SK-N-SH (cell line): ENCODE results near the gene TRANK1. TPM values are rescaled to one million over a fixed set of nuclear protein-coding genes. Genes with fewer than 3 reads are reported as not detected.

Source experiments
- CTCF ChIA-PET: fragments of 300-600, 350-600 bp; formaldehyde crosslinking; extraction: SDS; loops from one replicate; lab custom pipeline; 2021; lab: Yijun Ruan, JAX
- POLR2A ChIA-PET: fragments of 350-600 bp; sonication (Branson Sonifier 250); formaldehyde crosslinking; extraction: SDS; loops from one replicate; lab custom pipeline; 2020; ENCODE audit warnings: antibody characterized with exemption, inconsistent platforms; lab: Yijun Ruan, JAX
- DNase-seq: peaks from one replicate; pipeline ENCODE4 v3.0.0; 2012
- H2AFZ ChIP-seq: fragments of 200-600 bp; sonication (generic); 2 replicates; pipeline ENCODE4 v1.8.1; 2016; ENCODE audit warnings: antibody characterized with exemption, mild to moderate bottlenecking, low read depth
- H3F3A ChIP-seq: fragments of 200-600 bp; sonication (generic); replicated peaks from 2 replicates; pipeline ENCODE3; 2016; ENCODE audit warnings: antibody characterized with exemption, mild to moderate bottlenecking; ENCODE audit not compliant: insufficient read depth
- H3K27ac ChIP-seq, 2 experiments: fragments of 200-500 bp in 1 of 2; fragments of 200-600 bp in 1 of 2; sonication (Bioruptor generic) in 1 of 2; sonication (generic), shearing (Covaris generic) in 1 of 2; 2 replicates each; pipeline versions ENCODE4 v1.5.1 to v1.6.1; 2014 to 2016; ENCODE audit warnings: low read depth in 2 of 2, inconsistent platforms in 1 of 2, low read length in 1 of 2, mild to moderate bottlenecking in 1 of 2, mixed read lengths in 1 of 2
- H3K27me3 ChIP-seq: fragments of 200-600 bp; sonication (generic), shearing (Covaris generic); 2 replicates; pipeline ENCODE4 v1.6.1; 2016; ENCODE audit warnings: mixed run types; ENCODE audit not compliant: insufficient read depth
- H3K36me3 ChIP-seq, 2 experiments: fragments of 200-500 bp in 1 of 2; fragments of 200-600 bp in 1 of 2; sonication (Bioruptor generic) in 1 of 2; sonication (generic) in 1 of 2; replicated peaks in 1 of 2; 2 replicates each; pipeline versions ENCODE3 to v1.5.1; 2014 to 2016; ENCODE audit warnings: low read length in 1 of 2, mild to moderate bottlenecking in 1 of 2; ENCODE audit not compliant: insufficient read depth in 2 of 2, control insufficient read depth in 1 of 2
- H3K4me1 ChIP-seq, 2 experiments: fragments of 200-500 bp in 1 of 2; fragments of 200-600 bp in 1 of 2; sonication (Bioruptor generic) in 1 of 2; sonication (generic), shearing (Covaris generic) in 1 of 2; 2 replicates each; pipeline versions ENCODE4 v1.5.1 to v1.6.1; 2014 to 2016; ENCODE audit warnings: low read depth in 1 of 2, low read length in 1 of 2, mixed run types in 1 of 2; ENCODE audit not compliant: insufficient read depth in 2 of 2, control insufficient read depth in 1 of 2
- H3K4me2 ChIP-seq: fragments of 200-600 bp; sonication (generic), shearing (Covaris generic); 2 replicates; pipeline ENCODE4 v1.6.1; 2017; ENCODE audit warnings: mixed run types
- H3K4me3 ChIP-seq, 2 experiments: fragments of 200-500 bp in 1 of 2; fragments of 200-600 bp in 1 of 2; sonication (Bioruptor generic) in 1 of 2; sonication (generic), shearing (Covaris generic) in 1 of 2; 2 replicates each; pipeline versions ENCODE4 v1.5.1 to v1.8.1; 2014 to 2016; ENCODE audit warnings: low read depth in 2 of 2, inconsistent platforms in 1 of 2, low read length in 1 of 2, mild to moderate bottlenecking in 1 of 2, mixed read lengths in 1 of 2, moderate library complexity in 1 of 2
- H3K79me2 ChIP-seq: fragments of 200-600 bp; sonication (generic); 2 replicates; pipeline ENCODE4 v1.8.1; 2017; ENCODE audit warnings: mild to moderate bottlenecking; ENCODE audit not compliant: insufficient read depth
- H3K9ac ChIP-seq: fragments of 200-600 bp; sonication (generic); 2 replicates; pipeline ENCODE4 v1.6.1; 2017; ENCODE audit warnings: mixed run types
- H3K9me2 ChIP-seq: fragments of 200-600 bp; sonication (generic); 2 replicates; pipeline ENCODE4 v1.6.1; 2017; ENCODE audit warnings: mixed run types
- H3K9me3 ChIP-seq: fragments of 200-600 bp; sonication (generic); 2 replicates; pipeline ENCODE4 v1.6.1; 2017; ENCODE audit warnings: mixed run types, mild to moderate bottlenecking, moderate library complexity
- H4K20me1 ChIP-seq: fragments of 200-600 bp; sonication (generic); 2 replicates; pipeline ENCODE4 v1.6.1; 2017; ENCODE audit warnings: mild to moderate bottlenecking, mixed run types; ENCODE audit not compliant: insufficient read depth
- ELF1 ChIP-seq: IDR thresholded peaks from 2 replicates; pipeline ENCODE4 v1.4.0; 2012
- EP300 ChIP-seq, 2 experiments: IDR thresholded peaks; 2 replicates each; pipeline versions ENCODE4 v1.4.0 to v1.6.1; 2012; ENCODE audit warnings: borderline replicate concordance in 1 of 2, low read depth in 1 of 2, low read length in 1 of 2
- EZH2phosphoT487 ChIP-seq: fragments of 200-600 bp; sonication (generic); IDR thresholded peaks from 2 replicates; pipeline ENCODE4 v1.6.1; 2017; ENCODE audit warnings: low read depth, mixed run types, mild to moderate bottlenecking, antibody characterized with exemption, moderate library complexity, borderline replicate concordance
- FOXJ3 ChIP-seq: sonication (generic); formaldehyde crosslinking; IDR thresholded peaks from 2 replicates; pipeline ENCODE4 v1.5.1; 2020; ENCODE audit warnings: mild to moderate bottlenecking, missing genetic modification reagents
- GATA2 ChIP-seq: sonication (generic); formaldehyde crosslinking; IDR thresholded peaks from 2 replicates; pipeline ENCODE4 v1.5.0; 2020; ENCODE audit warnings: mild to moderate bottlenecking, missing genetic modification reagents
- JUND ChIP-seq: IDR thresholded peaks from 2 replicates; pipeline ENCODE4 v1.4.0; 2012
- RCOR1 ChIP-seq: fragments of 150-350 bp; IDR thresholded peaks from 2 replicates; pipeline ENCODE4 v1.6.1; 2017; ENCODE audit warnings: antibody characterized with exemption, low read length
- SMC3 ChIP-seq: IDR thresholded peaks from 2 replicates; pipeline ENCODE4 v1.6.1; 2012; ENCODE audit warnings: low read depth, low read length, improper control_type of control experiment
- TAF1 ChIP-seq: IDR thresholded peaks from 2 replicates; pipeline ENCODE4 v1.6.1; 2012; ENCODE audit warnings: low read depth, mild to moderate bottlenecking, low read length, moderate library complexity, borderline replicate concordance
- TCF12 ChIP-seq: IDR thresholded peaks from 2 replicates; pipeline ENCODE4 v1.4.0; 2012
- TEAD4 ChIP-seq: IDR thresholded peaks from 2 replicates; pipeline ENCODE4 v1.4.0; 2012; ENCODE audit warnings: mild to moderate bottlenecking, borderline replicate concordance; ENCODE audit not compliant: insufficient read depth
- WGBS: methylation state at CpG from one replicate; pipeline ENCODE4 v1.1.6; 2017; ENCODE audit warnings: low lambda C conversion rate; 5-methylcytosine and 5-hydroxymethylcytosine counted together
- polyA plus RNA-seq, 3 experiments: library from polyadenylated mRNA; depleted of rRNA; stranded (reverse); fragments of >200 nt; gene quantifications; 2 replicates each; pipeline ENCODE4 v1.2.3, GENCODE V29; 2012
- TF ChIP-seq, protein P1 (sequence below): IDR thresholded peaks from 2 replicates; pipeline ENCODE4; 2012
- TF ChIP-seq, protein P2 (sequence below): IDR thresholded peaks from 2 replicates; pipeline ENCODE4 v1.4.0; 2012; ENCODE audit warnings: low read depth, borderline replicate concordance
- TF ChIP-seq, protein P3 (sequence below): fragments of 150-350 bp; IDR thresholded peaks from 2 replicates; pipeline ENCODE4 v1.6.1; 2017; ENCODE audit warnings: antibody characterized with exemption, low read length, low read depth, borderline replicate concordance

TRANK1 gene
- polyA plus RNA-seq, 1 of the 3 experiments (the other 2 are of a cell fraction), result 0.16 TPM

DNA sequence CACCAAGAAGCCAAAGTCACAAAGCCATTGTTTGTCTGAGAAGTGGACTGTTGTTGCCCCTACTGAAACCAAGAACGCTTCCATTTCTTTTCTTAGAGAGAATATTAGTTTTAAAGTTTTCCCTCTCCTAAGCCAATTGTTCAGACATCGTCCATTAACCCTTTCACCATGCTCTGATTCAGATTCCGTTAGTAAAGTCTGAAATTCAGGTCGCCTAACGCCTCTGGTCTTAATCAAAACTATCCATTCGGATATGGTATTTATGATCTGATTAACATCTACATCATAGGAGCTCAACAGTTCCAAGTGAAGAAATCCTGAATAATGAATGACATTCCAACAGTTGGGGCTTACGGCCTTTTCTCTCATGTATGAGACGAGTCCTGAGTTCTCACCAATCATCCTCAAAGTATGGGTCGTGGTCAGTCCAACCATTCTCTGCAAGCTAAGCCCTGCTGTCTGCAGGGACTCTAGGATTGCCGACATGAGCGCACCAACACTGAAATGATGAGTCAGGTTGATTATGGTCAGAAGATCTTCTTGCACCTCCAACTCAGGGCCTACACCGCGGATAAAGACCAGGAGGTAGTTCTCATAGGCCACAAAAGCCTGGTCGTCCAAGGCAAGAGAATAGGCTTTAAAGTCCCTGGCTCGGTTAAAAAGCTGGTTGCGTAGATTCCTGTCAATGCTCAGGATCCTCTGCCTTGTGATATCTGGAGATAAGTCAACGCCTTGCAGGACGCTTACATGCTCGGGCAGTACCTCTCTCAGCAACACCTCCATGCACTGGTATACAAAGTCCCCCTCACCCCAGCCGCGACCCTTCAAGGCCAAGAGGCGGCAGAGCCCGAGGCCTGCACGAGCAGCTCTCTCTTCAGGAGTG, 47.3 kb upstream of the TRANK1 start (continued):
- TF ChIP-seq, protein P1, sequence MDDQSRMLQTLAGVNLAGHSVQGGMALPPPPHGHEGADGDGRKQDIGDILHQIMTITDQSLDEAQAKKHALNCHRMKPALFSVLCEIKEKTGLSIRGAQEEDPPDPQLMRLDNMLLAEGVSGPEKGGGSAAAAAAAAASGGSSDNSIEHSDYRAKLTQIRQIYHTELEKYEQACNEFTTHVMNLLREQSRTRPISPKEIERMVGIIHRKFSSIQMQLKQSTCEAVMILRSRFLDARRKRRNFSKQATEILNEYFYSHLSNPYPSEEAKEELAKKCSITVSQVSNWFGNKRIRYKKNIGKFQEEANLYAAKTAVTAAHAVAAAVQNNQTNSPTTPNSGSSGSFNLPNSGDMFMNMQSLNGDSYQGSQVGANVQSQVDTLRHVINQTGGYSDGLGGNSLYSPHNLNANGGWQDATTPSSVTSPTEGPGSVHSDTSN, result no peak
- TF ChIP-seq GATA2 (CRISPR knock-in tag), result no peak
- no peak for TF ChIP-seq TCF12
- TF ChIP-seq ELF1, result no peak
- TF ChIP-seq TAF1, result no peak
- TF ChIP-seq, all 33 proteins: peak for 0

DNA sequence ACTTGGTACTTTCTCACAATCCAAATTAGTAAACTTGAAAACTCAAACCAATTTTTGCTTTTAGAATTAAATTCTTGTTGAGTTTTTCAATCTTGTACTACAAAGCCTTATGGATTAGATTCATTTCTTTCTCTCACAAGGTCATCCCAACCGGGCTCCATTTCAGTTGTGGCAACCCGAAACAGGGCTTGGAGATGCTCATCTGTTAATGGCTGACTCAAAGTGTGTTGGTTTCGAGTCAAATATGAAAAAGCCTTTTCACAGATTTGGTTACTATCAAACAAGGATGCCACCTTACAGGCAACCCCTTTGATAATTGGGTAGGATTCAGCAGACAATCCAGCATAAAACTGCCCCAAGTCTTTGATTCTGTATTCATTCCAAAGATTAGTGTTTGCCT, 46.3 kb upstream of the TRANK1 start:
- H3K9me2 ChIP-seq, result no peaks in the 10 kb centered on the region
- H3K9ac ChIP-seq, result peak overlapping the region; percentile 91; the same call in 1 of the 2 replicates
- ChIA-PET POLR2A (no interaction called here), CTCF (interaction anchor here (0.7 to 4.1 kb wide), 5 partner anchors 11 to 222 kb away, joined by 3 to 37 read pairs (median 4); no protein-coding TSS in a partner anchor)
- H3K27ac ChIP-seq, result no peak overlapping the region; a peak in 1 of 4 replicates
- TF ChIP-seq SMC3, result no peak
- TF ChIP-seq RCOR1, result no peak
- TF ChIP-seq, protein P2, sequence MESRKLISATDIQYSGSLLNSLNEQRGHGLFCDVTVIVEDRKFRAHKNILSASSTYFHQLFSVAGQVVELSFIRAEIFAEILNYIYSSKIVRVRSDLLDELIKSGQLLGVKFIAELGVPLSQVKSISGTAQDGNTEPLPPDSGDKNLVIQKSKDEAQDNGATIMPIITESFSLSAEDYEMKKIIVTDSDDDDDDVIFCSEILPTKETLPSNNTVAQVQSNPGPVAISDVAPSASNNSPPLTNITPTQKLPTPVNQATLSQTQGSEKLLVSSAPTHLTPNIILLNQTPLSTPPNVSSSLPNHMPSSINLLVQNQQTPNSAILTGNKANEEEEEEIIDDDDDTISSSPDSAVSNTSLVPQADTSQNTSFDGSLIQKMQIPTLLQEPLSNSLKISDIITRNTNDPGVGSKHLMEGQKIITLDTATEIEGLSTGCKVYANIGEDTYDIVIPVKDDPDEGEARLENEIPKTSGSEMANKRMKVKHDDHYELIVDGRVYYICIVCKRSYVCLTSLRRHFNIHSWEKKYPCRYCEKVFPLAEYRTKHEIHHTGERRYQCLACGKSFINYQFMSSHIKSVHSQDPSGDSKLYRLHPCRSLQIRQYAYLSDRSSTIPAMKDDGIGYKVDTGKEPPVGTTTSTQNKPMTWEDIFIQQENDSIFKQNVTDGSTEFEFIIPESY, result no peak
- TF ChIP-seq EP300 (IDR thresholded peaks at IDR 0.05; ENCODE audit: borderline replicate concordance in 1 of 2, low read depth in 1 of 2, low read length in 1 of 2), result no peak
- no peak for TF ChIP-seq TEAD4
- TF ChIP-seq JUND, result no peak
- no peak for TF ChIP-seq EZH2phosphoT487
- TF ChIP-seq, protein P3, sequence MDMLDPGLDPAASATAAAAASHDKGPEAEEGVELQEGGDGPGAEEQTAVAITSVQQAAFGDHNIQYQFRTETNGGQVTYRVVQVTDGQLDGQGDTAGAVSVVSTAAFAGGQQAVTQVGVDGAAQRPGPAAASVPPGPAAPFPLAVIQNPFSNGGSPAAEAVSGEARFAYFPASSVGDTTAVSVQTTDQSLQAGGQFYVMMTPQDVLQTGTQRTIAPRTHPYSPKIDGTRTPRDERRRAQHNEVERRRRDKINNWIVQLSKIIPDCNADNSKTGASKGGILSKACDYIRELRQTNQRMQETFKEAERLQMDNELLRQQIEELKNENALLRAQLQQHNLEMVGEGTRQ, result no peak
- TF ChIP-seq FOXJ3, result no peak
- H3K36me3 ChIP-seq, result peaks cover 51 to 53% of the 10 kb centered on the region in 2 experiments
- H3K4me2 ChIP-seq, result peak overlapping the region; percentile 86
- H2AFZ ChIP-seq, result no peak overlapping the region
- H3K4me3 ChIP-seq, result peak overlapping the region; percentile 81 to 94
- peaks cover 25% of the 10 kb centered on the region for H4K20me1 ChIP-seq
- H3K4me1 ChIP-seq, result peaks cover 28 to 29% of the 10 kb centered on the region in 2 experiments; a peak in 3 of 4 replicates
- no peaks in the 10 kb centered on the region for H3K9me3 ChIP-seq
- H3K27me3 ChIP-seq, result no peaks in the 10 kb centered on the region
- DNase-seq, result no peak
- 69% methylated on average over 3 of the region's 3 CpGs for WGBS
- H3F3A ChIP-seq, result peaks cover 16% of the 10 kb centered on the region
- H3K79me2 ChIP-seq, result peaks cover 75% of the 10 kb centered on the region
